Measurements from ENCODE around the gene GPR18. TPM values are rescaled to one million over a fixed set of nuclear protein-coding genes. Genes with fewer than 3 reads are reported as not detected.

Gene GPR18
- total RNA-seq, 1 donor from 2014 or later, result not detected

- H3K27me3 ChIP-seq (ENCODE audit: control insufficient read depth, insufficient read depth, low read length), result no peaks in the 10 kb centered on the region
- no peak overlapping the region for H3K4me3 ChIP-seq (ENCODE audit: low read depth, low read length)
- FAIRE-seq (no peak), DNase-seq (ENCODE audit: low read depth) (no peak)
- H3K36me3 ChIP-seq (ENCODE audit: control insufficient read depth, insufficient read depth, low read length), result no peaks in the 10 kb centered on the region
- TF ChIP-seq, protein P1, sequence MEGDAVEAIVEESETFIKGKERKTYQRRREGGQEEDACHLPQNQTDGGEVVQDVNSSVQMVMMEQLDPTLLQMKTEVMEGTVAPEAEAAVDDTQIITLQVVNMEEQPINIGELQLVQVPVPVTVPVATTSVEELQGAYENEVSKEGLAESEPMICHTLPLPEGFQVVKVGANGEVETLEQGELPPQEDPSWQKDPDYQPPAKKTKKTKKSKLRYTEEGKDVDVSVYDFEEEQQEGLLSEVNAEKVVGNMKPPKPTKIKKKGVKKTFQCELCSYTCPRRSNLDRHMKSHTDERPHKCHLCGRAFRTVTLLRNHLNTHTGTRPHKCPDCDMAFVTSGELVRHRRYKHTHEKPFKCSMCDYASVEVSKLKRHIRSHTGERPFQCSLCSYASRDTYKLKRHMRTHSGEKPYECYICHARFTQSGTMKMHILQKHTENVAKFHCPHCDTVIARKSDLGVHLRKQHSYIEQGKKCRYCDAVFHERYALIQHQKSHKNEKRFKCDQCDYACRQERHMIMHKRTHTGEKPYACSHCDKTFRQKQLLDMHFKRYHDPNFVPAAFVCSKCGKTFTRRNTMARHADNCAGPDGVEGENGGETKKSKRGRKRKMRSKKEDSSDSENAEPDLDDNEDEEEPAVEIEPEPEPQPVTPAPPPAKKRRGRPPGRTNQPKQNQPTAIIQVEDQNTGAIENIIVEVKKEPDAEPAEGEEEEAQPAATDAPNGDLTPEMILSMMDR (IDR thresholded peaks at IDR 0.05; ENCODE audit: insufficient read depth, low read length, severe bottlenecking), result no peak
Observed at GRCh38 chr13:99289674-99290337, 31.6 kb upstream of the GPR18 start.

DNA sequence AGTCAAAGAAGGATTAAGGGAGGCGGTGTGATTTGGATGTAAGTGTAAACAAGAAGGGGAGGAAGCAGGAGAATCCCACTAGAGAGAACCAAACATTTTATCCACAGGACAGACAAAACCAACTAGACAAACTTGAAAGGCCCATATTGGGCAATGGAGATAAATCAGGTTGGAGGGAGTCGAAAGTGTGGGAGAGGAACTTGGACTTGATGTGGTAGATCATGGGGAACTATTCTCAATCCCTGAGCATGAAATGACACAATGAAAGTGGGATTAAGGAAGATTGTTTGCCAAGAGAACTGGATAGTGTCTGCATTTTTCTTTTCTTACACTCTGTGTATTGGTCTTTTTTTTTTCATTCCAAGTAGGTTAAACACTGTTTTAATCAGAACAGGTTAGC is 31.1 kb upstream of the GPR18 start:
- no peaks in the 10 kb centered on the region for H3K36me3 ChIP-seq (ENCODE audit: control insufficient read depth, insufficient read depth, low read length)
- H3K27me3 ChIP-seq (ENCODE audit: control insufficient read depth, insufficient read depth, low read length), result no peaks in the 10 kb centered on the region
- no peak for FAIRE-seq
- TF ChIP-seq, protein P1 (IDR thresholded peaks at IDR 0.05; ENCODE audit: insufficient read depth, low read length, severe bottlenecking), result no peak
- DNase-seq (ENCODE audit: low read depth), result no peak
- no peak overlapping the region for H3K4me3 ChIP-seq (ENCODE audit: low read depth, low read length)

DNA sequence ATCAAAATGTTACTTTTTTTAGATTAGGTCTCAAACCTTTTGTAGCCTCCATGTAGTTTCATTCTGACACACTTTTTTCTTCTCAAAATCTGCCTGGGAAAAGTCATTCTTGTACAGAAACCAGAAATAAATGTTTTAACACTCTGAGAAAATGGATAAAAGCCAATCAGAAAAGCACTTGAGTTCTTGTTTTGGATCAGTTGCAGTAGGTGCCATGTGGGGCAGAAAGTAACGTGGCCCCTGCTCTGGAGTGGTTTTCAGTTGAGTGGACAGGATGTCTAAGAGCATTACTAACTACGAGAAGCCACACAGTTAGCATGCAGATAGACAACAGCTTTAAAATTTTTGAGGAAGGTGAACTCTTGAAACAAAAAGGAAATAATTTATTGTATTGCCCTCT is 29.9 kb upstream of the GPR18 start:
- H3K36me3 ChIP-seq (ENCODE audit: control insufficient read depth, insufficient read depth, low read length), result no peaks in the 10 kb centered on the region
- H3K4me3 ChIP-seq (ENCODE audit: low read depth, low read length), result no peak overlapping the region
- FAIRE-seq, result no peak
- DNase-seq (ENCODE audit: low read depth), result no peak
- no peaks in the 10 kb centered on the region for H3K27me3 ChIP-seq (ENCODE audit: control insufficient read depth, insufficient read depth, low read length)
- TF ChIP-seq, protein P1 (IDR thresholded peaks at IDR 0.05; ENCODE audit: insufficient read depth, low read length, severe bottlenecking), result no peak

DNA sequence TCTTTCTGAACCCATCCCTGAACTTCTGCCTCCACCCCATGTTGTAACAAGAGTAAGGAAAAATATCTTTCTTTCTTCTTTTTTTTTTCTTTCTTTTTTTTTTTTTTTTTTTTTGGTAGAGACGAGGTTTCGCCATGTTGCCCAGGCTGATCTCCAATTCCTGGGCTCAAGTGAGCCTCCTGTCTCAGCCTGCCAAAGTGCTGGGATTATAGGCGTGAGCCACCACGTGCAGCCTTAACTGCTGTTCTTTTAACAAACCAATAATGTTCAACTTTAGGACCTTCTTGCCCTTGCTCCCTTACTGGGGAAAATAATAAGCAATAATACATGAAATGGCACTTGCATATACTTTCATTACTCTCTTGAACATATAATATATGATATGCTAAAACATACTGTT is 29.4 kb upstream of the GPR18 start:
- Histone ChIP-seq H3K27me3 (ENCODE audit: control insufficient read depth, insufficient read depth, low read length) (no peaks in the 10 kb centered on the region), H3K4me3 (ENCODE audit: low read depth, low read length) (no peak overlapping the region), H3K36me3 (ENCODE audit: control insufficient read depth, insufficient read depth, low read length) (no peaks in the 10 kb centered on the region)
- no peak for DNase-seq (ENCODE audit: low read depth)
- no peak for FAIRE-seq
- TF ChIP-seq, protein P1 (IDR thresholded peaks at IDR 0.05; ENCODE audit: insufficient read depth, low read length, severe bottlenecking), result no peak

- FAIRE-seq, result no peak
- Histone ChIP-seq H3K4me3 (ENCODE audit: low read depth, low read length) (no peak overlapping the region), H3K27me3 (ENCODE audit: control insufficient read depth, insufficient read depth, low read length) (no peaks in the 10 kb centered on the region), H3K36me3 (ENCODE audit: control insufficient read depth, insufficient read depth, low read length) (peaks cover under 1% of the 10 kb centered on the region)
- DNase-seq (ENCODE audit: low read depth), result no peak
- TF ChIP-seq, protein P1 (IDR thresholded peaks at IDR 0.05; ENCODE audit: insufficient read depth, low read length, severe bottlenecking), result no peak
Observed at GRCh38 chr13:99285432-99286182, 27.4 kb upstream of the GPR18 start.
